ENCODE data around the gene TAS2R8.

The TAS2R8 gene

GRCh38 chr12:10842862-10843261 is 35.8 kb upstream of the TAS2R8 start:
- Histone ChIP-seq H3K9me3 (ENCODE audit: low read length) (no peaks in the 10 kb centered on the region), H3K36me3 (ENCODE audit: insufficient read depth, low read length) (no peaks in the 10 kb centered on the region; the same call in 1 of the 2 replicates), H3K4me3 (ENCODE audit: low read depth, low read length, poor library complexity, severe bottlenecking) (no peak overlapping the region), H3K79me2 (ENCODE audit: insufficient read depth, low read length) (no peaks in the 10 kb centered on the region), H4K20me1 (ENCODE audit: insufficient read depth, low read length) (no peaks in the 10 kb centered on the region), H3K27me3 (ENCODE audit: insufficient read depth, low read length) (no peaks in the 10 kb centered on the region), H3K9me2 (ENCODE audit: low read depth, low read length) (no peaks in the 10 kb centered on the region), H3K9ac (ENCODE audit: low read length) (no peak overlapping the region), H3K4me1 (ENCODE audit: insufficient read depth, low read length, severe bottlenecking) (no peaks in the 10 kb centered on the region), H3K4me2 (ENCODE audit: low read length) (no peak overlapping the region), H3K27ac (ENCODE audit: low read depth, low read length, poor library complexity, severe bottlenecking) (no peak overlapping the region), H2AFZ (ENCODE audit: low read length) (no peak overlapping the region), H3F3A (ENCODE audit: insufficient read depth, low read length) (no peaks in the 10 kb centered on the region)
- TF ChIP-seq EZH2 (IDR thresholded peaks at IDR 0.05; ENCODE audit: borderline replicate concordance, low read length) (no peak), CTCF (IDR thresholded peaks at IDR 0.05; ENCODE audit: low read length) (no peak)

GRCh38 chr12:10838461-10838860 is 31.4 kb upstream of the TAS2R8 start:
- Histone ChIP-seq H3K36me3 (ENCODE audit: insufficient read depth, low read length) (no peaks in the 10 kb centered on the region), H3K27me3 (ENCODE audit: insufficient read depth, low read length) (no peaks in the 10 kb centered on the region), H3K4me2 (ENCODE audit: low read length) (no peak overlapping the region), H2AFZ (ENCODE audit: low read length) (no peak overlapping the region), H3K79me2 (ENCODE audit: insufficient read depth, low read length) (no peaks in the 10 kb centered on the region), H3K4me1 (ENCODE audit: insufficient read depth, low read length, severe bottlenecking) (no peaks in the 10 kb centered on the region), H3K27ac (ENCODE audit: low read depth, low read length, poor library complexity, severe bottlenecking) (no peak overlapping the region), H4K20me1 (ENCODE audit: insufficient read depth, low read length) (no peaks in the 10 kb centered on the region), H3F3A (ENCODE audit: insufficient read depth, low read length) (no peaks in the 10 kb centered on the region), H3K9ac (ENCODE audit: low read length) (no peak overlapping the region), H3K9me2 (ENCODE audit: low read depth, low read length) (no peaks in the 10 kb centered on the region), H3K9me3 (ENCODE audit: low read length) (no peaks in the 10 kb centered on the region), H3K4me3 (ENCODE audit: low read depth, low read length, poor library complexity, severe bottlenecking) (no peak overlapping the region)
- TF ChIP-seq CTCF (IDR thresholded peaks at IDR 0.05; ENCODE audit: low read length) (no peak), EZH2 (IDR thresholded peaks at IDR 0.05; ENCODE audit: borderline replicate concordance, low read length) (no peak)

- H3K4me3 ChIP-seq (ENCODE audit: low read depth, low read length, poor library complexity, severe bottlenecking), result no peak overlapping the region
- no peak overlapping the region for H3K27ac ChIP-seq (ENCODE audit: low read depth, low read length, poor library complexity, severe bottlenecking)
- no peaks in the 10 kb centered on the region for H3K9me3 ChIP-seq (ENCODE audit: low read length)
- no peaks in the 10 kb centered on the region for H3K36me3 ChIP-seq (ENCODE audit: insufficient read depth, low read length)
- H3K9me2 ChIP-seq (ENCODE audit: low read depth, low read length), result no peaks in the 10 kb centered on the region; the same call in 1 of the 2 replicates
- no peak overlapping the region for H3K4me2 ChIP-seq (ENCODE audit: low read length)
- H3K79me2 ChIP-seq (ENCODE audit: insufficient read depth, low read length), result no peaks in the 10 kb centered on the region
- TF ChIP-seq EZH2 (IDR thresholded peaks at IDR 0.05; ENCODE audit: borderline replicate concordance, low read length) (no peak), CTCF (IDR thresholded peaks at IDR 0.05; ENCODE audit: low read length) (no peak)
- H3K4me1 ChIP-seq (ENCODE audit: insufficient read depth, low read length, severe bottlenecking), result no peaks in the 10 kb centered on the region
- no peaks in the 10 kb centered on the region for H4K20me1 ChIP-seq (ENCODE audit: insufficient read depth, low read length)
- no peaks in the 10 kb centered on the region for H3F3A ChIP-seq (ENCODE audit: insufficient read depth, low read length)
- no peak overlapping the region for H3K9ac ChIP-seq (ENCODE audit: low read length)
- no peak overlapping the region for H2AFZ ChIP-seq (ENCODE audit: low read length)
- no peaks in the 10 kb centered on the region for H3K27me3 ChIP-seq (ENCODE audit: insufficient read depth, low read length)
Observed at GRCh38 chr12:10829994-10830393, 22.9 kb upstream of the TAS2R8 start.
